Liver (tissue), 9 donors: ENCODE measurements around the gene PADI3. TPM values are rescaled to one million over a fixed set of nuclear protein-coding genes. Genes with fewer than 3 reads are reported as not detected.

Source experiments
- DNase-seq: peaks from one replicate; pipeline ENCODE4 v3.0.0-alpha.2; 2017; ENCODE audit warnings: low spot score
- H3K27ac ChIP-seq, 2 donors: one replicate each; pipeline ENCODE4 v1.7.0; 2013; ENCODE audit warnings: inconsistent platforms in 2 of 2, low read length in 2 of 2, control low read depth in 1 of 2, low read depth in 1 of 2, mild to moderate bottlenecking in 1 of 2
- H3K27me3 ChIP-seq, 4 donors: one replicate each; pipeline versions ENCODE4 v1.6.1 to v1.7.0; 2013; ENCODE audit warnings: low read length in 3 of 4, inconsistent platforms in 1 of 4, mild to moderate bottlenecking in 1 of 4, moderate library complexity in 1 of 4; ENCODE audit not compliant: control insufficient read depth in 4 of 4, insufficient read depth in 4 of 4
- H3K36me3 ChIP-seq, 4 donors: one replicate each; pipeline versions ENCODE4 v1.6.1 to v1.7.0; 2013; ENCODE audit warnings: low read length in 3 of 4, mild to moderate bottlenecking in 3 of 4, low read depth in 1 of 4, moderate library complexity in 1 of 4; ENCODE audit not compliant: control insufficient read depth in 4 of 4, insufficient read depth in 3 of 4
- H3K4me1 ChIP-seq, 4 donors: one replicate each; pipeline versions ENCODE4 v1.6.1 to v1.7.0; 2013; ENCODE audit warnings: low read length in 3 of 4, mild to moderate bottlenecking in 3 of 4, moderate library complexity in 1 of 4; ENCODE audit not compliant: control insufficient read depth in 4 of 4, insufficient read depth in 4 of 4
- H3K4me3 ChIP-seq, 3 donors: one replicate each; pipeline versions ENCODE4 v1.6.1 to v1.7.0; 2013; ENCODE audit warnings: low read length in 3 of 3, control low read depth in 1 of 3, low read depth in 1 of 3, mild to moderate bottlenecking in 1 of 3
- H3K9ac ChIP-seq, 2 donors: one replicate each; pipeline ENCODE4 v1.7.0; 2013; ENCODE audit warnings: low read length in 2 of 2, mild to moderate bottlenecking in 2 of 2, moderate library complexity in 2 of 2, control low read depth in 1 of 2, low read depth in 1 of 2
- H3K9me3 ChIP-seq, 4 donors: one replicate each; pipeline versions ENCODE4 v1.6.1 to v1.7.0; 2013; ENCODE audit warnings: low read length in 3 of 4; ENCODE audit not compliant: control insufficient read depth in 4 of 4
- ATF3 ChIP-seq: IDR thresholded peaks from 2 replicates; pipeline ENCODE4 v1.6.1; 2016; ENCODE audit warnings: antibody characterized with exemption
- CTCF ChIP-seq: fragments of 150-350 bp; IDR thresholded peaks from 2 replicates; pipeline ENCODE4 v1.5.1; 2017; ENCODE audit warnings: improper control_type of control experiment, low read depth, low read length; ENCODE audit not compliant: missing input control
- EGR1 ChIP-seq, 2 donors: IDR thresholded peaks; 2 replicates each; pipeline ENCODE4 v1.6.1; 2016 to 2018; ENCODE audit warnings: antibody characterized with exemption in 2 of 2, low read depth in 2 of 2
- FOXA1 ChIP-seq: IDR thresholded peaks from 2 replicates; pipeline ENCODE4 v1.6.1; 2016; ENCODE audit warnings: antibody characterized with exemption
- FOXA2 ChIP-seq: IDR thresholded peaks from 2 replicates; pipeline ENCODE4 v1.6.1; 2016; ENCODE audit warnings: antibody characterized with exemption
- GABPA ChIP-seq, 2 donors: IDR thresholded peaks in 1 of 2; conservative IDR thresholded peaks in 1 of 2; 2 replicates each; pipeline ENCODE4 v1.6.1; 2016; ENCODE audit warnings: antibody characterized with exemption in 2 of 2, mild to moderate bottlenecking in 1 of 2, moderate library complexity in 1 of 2
- HNF4A ChIP-seq, 2 donors: conservative IDR thresholded peaks; 2 replicates each; pipeline ENCODE4 v1.6.1; 2016; ENCODE audit warnings: antibody characterized with exemption in 2 of 2, mild to moderate bottlenecking in 2 of 2
- HNF4G ChIP-seq: IDR thresholded peaks from 2 replicates; pipeline ENCODE4 v1.6.1; 2016; ENCODE audit warnings: antibody characterized with exemption
- JUND ChIP-seq, 2 donors: IDR thresholded peaks; 2 replicates each; pipeline ENCODE4 v1.6.1; 2016; ENCODE audit warnings: antibody characterized with exemption in 2 of 2
- NR2F2 ChIP-seq: IDR thresholded peaks from 2 replicates; pipeline ENCODE4 v1.6.1; 2016; ENCODE audit warnings: antibody characterized with exemption
- RAD21 ChIP-seq, 2 donors: IDR thresholded peaks; 2 replicates each; pipeline ENCODE4 v1.6.1; 2016; ENCODE audit warnings: antibody characterized with exemption in 2 of 2, mild to moderate bottlenecking in 2 of 2
- REST ChIP-seq: IDR thresholded peaks from 2 replicates; pipeline ENCODE4 v1.6.1; 2016; ENCODE audit warnings: antibody characterized with exemption, mild to moderate bottlenecking
- RXRA ChIP-seq, 2 donors: IDR thresholded peaks; 2 replicates each; pipeline ENCODE4 v1.6.1; 2017 to 2018; ENCODE audit warnings: antibody characterized with exemption in 2 of 2, mild to moderate bottlenecking in 1 of 2
- SP1 ChIP-seq: IDR thresholded peaks from 2 replicates; pipeline ENCODE4 v1.6.1; 2018; ENCODE audit warnings: antibody characterized with exemption, mild to moderate bottlenecking
- TAF1 ChIP-seq: conservative IDR thresholded peaks from 2 replicates; pipeline ENCODE4 v1.6.1; 2016; ENCODE audit warnings: antibody characterized with exemption, mild to moderate bottlenecking
- YY1 ChIP-seq: IDR thresholded peaks from 2 replicates; pipeline ENCODE4 v1.6.1; 2016; ENCODE audit warnings: antibody characterized with exemption, mild to moderate bottlenecking
- ZBTB33 ChIP-seq: IDR thresholded peaks from 2 replicates; pipeline ENCODE4 v1.6.1; 2016; ENCODE audit warnings: antibody characterized with exemption
- WGBS: extraction: QIAGEN DNeasy Blood & Tissue Kit; methylation state at CpG from one replicate; pipeline ENCODE4 v1.1.7; 2013; 5-methylcytosine and 5-hydroxymethylcytosine counted together
- polyA plus RNA-seq, 2 donors: library from polyadenylated mRNA; stranded (reverse) in 1 of 2; unstranded in 1 of 2; fragments of 200-250 nt in 1 of 2; fragments of >200 nt in 1 of 2; fragmentation: Nextera tagmentation in 1 of 2; extraction: Ambion mirVana in 1 of 2; gene quantifications; one replicate each; pipeline versions ENCODE4 v1.2.1 to v1.2.3, GENCODE V29; 2013 to 2015
- total RNA-seq, 2 donors: library from RNA; depleted of rRNA; stranded (reverse); fragments of >200 nt; gene quantifications; one replicate each; pipeline ENCODE4 v1.2.3, GENCODE V29; 2014
- donor health status: healthy.
- donor health status: healthy.
- donor health status: healthy.
- donor health status: healthy.
- donor health status: healthy.

PADI3 gene
- total and polyA plus RNA-seq, 4 donors: not detected

- TF ChIP-seq ATF3: no peak
Observed at GRCh38 chr1:17243274-17243673, 5.6 kb upstream of the PADI3 start (continued).

GRCh38 chr1:17244821-17245740 lies 3.8 kb upstream of the PADI3 start:
- DNase-seq: no peak
- WGBS: 75% methylated on average over 14 of the region's 14 CpGs
- no peak overlapping the region for H3K9ac ChIP-seq
- TF ChIP-seq RAD21 (IDR thresholded peaks at IDR 0.05): no peak
- TF ChIP-seq ZBTB33: no peak
- no peaks in the 10 kb centered on the region for H3K4me1 ChIP-seq
- H3K4me3 ChIP-seq: no peak overlapping the region
- H3K27me3 ChIP-seq: no peaks in the 10 kb centered on the region
- no peaks in the 10 kb centered on the region for H3K36me3 ChIP-seq
- H3K27ac ChIP-seq: no peak overlapping the region
- no peaks in the 10 kb centered on the region for H3K9me3 ChIP-seq

- no peak overlapping the region for H3K9ac ChIP-seq
- no peaks in the 10 kb centered on the region for H3K27me3 ChIP-seq
- no peak overlapping the region for H3K4me3 ChIP-seq
- H3K36me3 ChIP-seq: no peaks in the 10 kb centered on the region
- 69% methylated on average over 7 of the region's 7 CpGs for WGBS
- no peak overlapping the region for H3K27ac ChIP-seq
- TF ChIP-seq YY1 (no peak), HNF4G (no peak), RAD21 (IDR thresholded peaks at IDR 0.05) (no peak), FOXA1 (no peak), ATF3 (no peak), SP1 (no peak), REST (no peak), JUND (IDR thresholded peaks at IDR 0.05) (no peak), NR2F2 (no peak), CTCF (no peak), TAF1 (no peak), FOXA2 (no peak), GABPA (IDR thresholded peaks at IDR 0.05 in 1 of 2, conservative IDR thresholded peaks at IDR 0.05 in 1 of 2) (no peak), EGR1 (IDR thresholded peaks at IDR 0.05; ENCODE audit: low read depth in 2 of 2) (no peak), RXRA (IDR thresholded peaks at IDR 0.05) (no peak), HNF4A (conservative IDR thresholded peaks at IDR 0.05) (no peak), ZBTB33 (no peak)
- no peak for DNase-seq
- H3K4me1 ChIP-seq: no peaks in the 10 kb centered on the region
- H3K9me3 ChIP-seq: no peaks in the 10 kb centered on the region
Observed at GRCh38 chr1:17245816-17246325, 3.0 kb upstream of the PADI3 start.
